Tibial nerve (tissue), 3 donors: ENCODE measurements around the gene ARV1.

Experiments used
- CTCF ChIP-seq, 5 experiments: fragments of 200-600 bp in 3 of 5; fragments of 450-650 bp in 2 of 5; sonication (generic) in 3 of 5; IDR thresholded peaks; one replicate each; pipeline ENCODE4 v1.5.1; 2016 to 2019; ENCODE audit warnings: antibody characterized with exemption in 5 of 5, mild to moderate bottlenecking in 3 of 5, moderate library complexity in 2 of 5
- POLR2A ChIP-seq, 2 donors: fragments of 450-650 bp; IDR thresholded peaks; one replicate each; pipeline ENCODE4 v1.6.1; 2017; ENCODE audit warnings: antibody characterized with exemption in 2 of 2, mild to moderate bottlenecking in 2 of 2, moderate library complexity in 2 of 2

DNA sequence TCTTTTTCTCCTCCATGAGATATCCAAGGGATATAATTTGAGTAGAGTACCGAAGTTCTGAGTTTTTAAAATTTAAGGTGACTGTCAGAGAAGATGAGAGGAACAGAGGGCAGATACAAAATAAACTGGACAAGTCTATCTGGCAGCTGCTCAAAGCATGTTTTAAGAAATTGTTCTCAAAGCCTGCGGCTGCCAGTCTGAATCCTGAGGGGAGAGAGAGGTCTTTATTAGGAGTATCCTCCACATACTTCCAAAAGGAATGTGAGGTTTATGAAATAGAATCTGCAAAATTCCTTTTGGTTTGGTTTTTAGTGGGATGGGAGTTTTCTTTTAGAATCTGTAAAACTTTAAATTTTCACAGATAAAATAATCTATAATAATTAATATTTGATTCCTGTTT, 41.5 kb upstream of the ARV1 start:
- no peak for TF ChIP-seq CTCF (IDR thresholded peaks at IDR 0.05)
- TF ChIP-seq POLR2A (IDR thresholded peaks at IDR 0.05): no peak
